Fibroblast of pulmonary artery (primary cell): Measurements from ENCODE around the gene RASA1.
A peak's percentile ranks its signal among the peaks of the same experiment; 100 is the strongest.

Experiments
- DNase-seq: peaks from one replicate; pipeline ENCODE4 v3.0.0-alpha.2; 2010; ENCODE audit warnings: low read depth
- H3K4me3 ChIP-seq: replicated peaks from 2 replicates; pipeline ENCODE4 v1.5.1; 2011; ENCODE audit warnings: low read depth, mild to moderate bottlenecking, control low read depth, low read length, moderate library complexity
- TF ChIP-seq, protein P1 (sequence below): IDR thresholded peaks from 2 replicates; pipeline ENCODE4 v1.5.1; 2011; ENCODE audit warnings: mild to moderate bottlenecking, control low read depth, low read length, inconsistent platforms; ENCODE audit errors: missing control alignments

The RASA1 gene

DNA sequence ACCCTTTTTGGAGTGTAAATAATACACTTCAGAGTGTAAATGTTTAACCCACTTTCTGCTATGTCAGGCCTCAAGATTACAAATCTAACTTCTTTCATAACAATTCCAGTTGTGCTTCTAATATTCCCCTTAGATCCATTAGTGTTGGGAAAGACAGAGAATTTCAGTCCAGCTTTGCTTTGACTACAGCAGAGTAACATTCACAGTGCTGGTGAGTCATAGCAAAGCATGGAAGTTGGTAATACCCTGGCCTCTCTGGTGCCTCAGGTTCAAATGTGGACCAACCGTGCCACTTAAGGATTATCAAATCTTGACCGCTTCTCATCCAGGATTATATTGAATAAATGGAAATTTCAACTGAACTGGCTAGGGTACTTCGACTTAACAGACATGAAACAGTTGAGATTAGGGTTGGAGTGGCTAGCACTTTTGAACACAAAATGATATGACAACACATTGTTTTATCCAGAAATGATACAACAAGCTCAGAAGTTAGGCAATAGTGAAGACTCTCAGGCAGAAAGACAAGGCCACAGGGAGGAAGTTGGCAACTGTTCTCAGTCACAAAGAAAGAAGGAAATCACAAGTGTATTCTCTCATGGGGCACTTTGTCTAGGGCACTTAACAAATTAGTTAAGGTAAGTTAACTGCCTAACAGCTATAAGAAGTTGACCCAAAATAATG lies 24.4 kb upstream of the RASA1 start:
- DNase-seq: peak; percentile 91
- H3K4me3 ChIP-seq: no peak overlapping the region
- TF ChIP-seq, protein P1, sequence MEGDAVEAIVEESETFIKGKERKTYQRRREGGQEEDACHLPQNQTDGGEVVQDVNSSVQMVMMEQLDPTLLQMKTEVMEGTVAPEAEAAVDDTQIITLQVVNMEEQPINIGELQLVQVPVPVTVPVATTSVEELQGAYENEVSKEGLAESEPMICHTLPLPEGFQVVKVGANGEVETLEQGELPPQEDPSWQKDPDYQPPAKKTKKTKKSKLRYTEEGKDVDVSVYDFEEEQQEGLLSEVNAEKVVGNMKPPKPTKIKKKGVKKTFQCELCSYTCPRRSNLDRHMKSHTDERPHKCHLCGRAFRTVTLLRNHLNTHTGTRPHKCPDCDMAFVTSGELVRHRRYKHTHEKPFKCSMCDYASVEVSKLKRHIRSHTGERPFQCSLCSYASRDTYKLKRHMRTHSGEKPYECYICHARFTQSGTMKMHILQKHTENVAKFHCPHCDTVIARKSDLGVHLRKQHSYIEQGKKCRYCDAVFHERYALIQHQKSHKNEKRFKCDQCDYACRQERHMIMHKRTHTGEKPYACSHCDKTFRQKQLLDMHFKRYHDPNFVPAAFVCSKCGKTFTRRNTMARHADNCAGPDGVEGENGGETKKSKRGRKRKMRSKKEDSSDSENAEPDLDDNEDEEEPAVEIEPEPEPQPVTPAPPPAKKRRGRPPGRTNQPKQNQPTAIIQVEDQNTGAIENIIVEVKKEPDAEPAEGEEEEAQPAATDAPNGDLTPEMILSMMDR: no peak

DNA sequence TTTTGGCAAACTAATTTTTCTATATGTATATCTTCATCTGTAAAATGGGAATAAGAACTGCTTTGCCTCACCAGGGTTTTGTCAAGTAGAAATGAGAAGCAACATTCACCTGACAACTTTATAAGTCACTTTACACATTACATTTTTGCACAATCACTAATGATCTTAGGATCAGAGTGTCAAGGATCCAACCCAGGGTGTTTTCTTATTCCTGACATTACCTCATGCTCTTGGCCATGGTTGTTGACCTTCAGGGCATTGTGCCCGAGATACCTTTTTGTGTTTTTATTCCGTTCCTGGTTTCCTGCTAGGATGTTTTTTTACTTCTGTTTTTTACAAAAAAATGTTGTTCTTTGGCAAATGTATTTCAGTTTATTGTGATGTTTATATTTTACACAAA lies 22.2 kb upstream of the RASA1 start:
- TF ChIP-seq, protein P1: no peak
- no peak for DNase-seq
- no peak overlapping the region for H3K4me3 ChIP-seq

DNA sequence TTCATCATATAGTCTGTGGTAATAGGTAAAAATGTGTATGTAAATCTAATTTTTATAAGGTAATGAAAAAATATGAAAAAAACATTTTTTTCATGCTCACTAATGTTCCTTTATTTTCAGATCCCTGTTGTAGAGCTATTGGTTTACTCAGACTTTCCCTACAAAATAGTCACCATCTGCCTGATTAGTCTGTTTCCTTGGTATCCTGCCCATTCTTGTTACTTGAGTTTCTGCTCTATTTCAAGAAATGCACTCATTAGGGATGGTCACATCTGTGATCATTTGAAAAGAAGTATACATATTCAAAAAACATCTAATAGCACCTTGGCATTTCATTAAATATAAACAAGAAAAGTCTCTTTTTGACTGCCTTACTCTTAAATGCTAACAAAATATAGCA lies 21.6 kb upstream of the RASA1 start:
- no peak overlapping the region for H3K4me3 ChIP-seq
- TF ChIP-seq, protein P1: no peak
- no peak for DNase-seq

DNA sequence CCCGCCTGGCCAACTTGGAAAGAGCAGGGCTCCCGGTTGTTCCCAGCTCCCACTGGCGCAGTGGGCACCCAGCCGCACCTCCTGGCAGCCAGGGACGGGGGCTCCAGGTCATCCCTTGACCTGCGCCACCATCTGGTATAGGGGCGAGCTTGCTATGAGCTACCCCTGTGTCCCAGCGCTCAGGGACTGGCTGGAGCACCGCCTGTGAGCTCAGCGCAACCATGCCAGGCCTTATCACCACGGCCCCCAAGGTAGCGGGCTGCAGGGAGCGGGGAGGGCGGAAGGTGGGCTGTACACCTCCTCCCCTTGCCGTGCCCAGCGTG lies 15.4 kb upstream of the RASA1 start:
- DNase-seq: no peak
- TF ChIP-seq, protein P1: no peak
- no peak overlapping the region for H3K4me3 ChIP-seq

DNA sequence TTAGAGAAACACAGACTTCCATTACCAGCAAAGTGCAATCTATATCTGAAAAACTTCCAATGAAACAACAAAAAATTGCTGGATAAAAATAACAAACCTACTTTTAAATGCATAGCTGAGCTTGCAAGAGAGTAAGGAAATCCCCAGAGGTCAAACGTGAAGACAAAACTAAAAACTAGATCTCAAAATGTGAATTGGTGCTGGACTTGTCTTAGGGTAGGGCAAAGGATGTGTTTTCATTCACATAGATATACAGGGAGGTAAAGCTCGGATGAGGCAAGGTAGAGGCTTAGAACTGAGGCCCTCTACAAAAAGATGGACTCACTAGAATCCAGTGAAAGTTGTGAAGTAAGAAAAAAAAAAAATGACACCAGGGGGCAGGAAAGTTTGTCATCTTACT lies 13.6 kb upstream of the RASA1 start:
- no peak for DNase-seq
- no peak overlapping the region for H3K4me3 ChIP-seq
- TF ChIP-seq, protein P1: no peak

DNA sequence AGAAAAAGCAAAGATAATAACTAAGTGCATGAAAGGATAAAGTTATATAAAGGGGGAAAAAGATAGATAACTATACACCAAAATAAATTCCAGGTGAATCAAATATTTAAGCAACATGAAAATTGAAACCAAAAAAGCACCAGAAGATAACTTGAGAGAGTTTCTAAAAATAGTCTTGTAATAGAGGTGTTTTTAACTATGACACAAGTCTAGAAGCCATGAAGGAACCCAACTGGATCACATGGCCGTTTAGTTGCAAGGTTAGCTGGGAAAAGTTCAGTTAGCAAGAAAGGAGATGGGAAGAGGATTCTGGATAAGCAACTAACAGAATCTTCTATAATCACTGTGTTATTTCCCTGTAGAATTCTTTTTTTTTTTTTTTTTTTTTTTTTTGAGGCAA lies 9.2 kb upstream of the RASA1 start:
- DNase-seq: no peak
- no peak overlapping the region for H3K4me3 ChIP-seq
- TF ChIP-seq, protein P1: no peak

DNA sequence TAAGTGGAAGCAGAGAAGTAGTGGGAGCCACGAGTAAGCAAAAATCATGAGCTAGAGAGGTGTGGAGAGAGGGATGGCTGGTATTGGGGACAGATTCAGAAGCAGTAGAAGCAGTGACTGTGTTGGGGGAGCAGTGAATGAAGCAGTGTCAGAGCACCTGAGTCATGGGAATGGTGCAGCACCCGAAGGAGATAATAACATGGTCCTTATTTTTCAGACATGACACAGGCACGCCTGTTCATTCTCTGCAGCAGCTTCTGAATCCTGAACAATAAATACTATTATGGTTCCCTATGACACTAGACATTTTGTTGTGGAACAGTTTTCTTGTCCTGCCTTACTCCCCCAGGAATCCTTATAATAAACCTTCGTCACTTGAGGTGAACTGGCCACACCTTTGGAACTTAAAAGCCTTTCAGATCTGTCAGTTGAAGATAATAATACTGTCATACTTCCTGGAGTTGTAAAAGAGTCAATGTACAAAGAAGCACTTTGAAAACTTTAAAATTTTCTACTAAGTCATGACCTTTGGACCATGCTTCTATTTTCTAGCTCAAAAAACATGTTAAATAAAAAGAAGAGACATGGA lies 7.0 kb upstream of the RASA1 start:
- H3K4me3 ChIP-seq: no peak overlapping the region
- DNase-seq: no peak
- TF ChIP-seq, protein P1: no peak
